ENCODE measurements around the gene GATA1. TPM values are rescaled to one million over a fixed set of nuclear protein-coding genes. Genes with fewer than 3 reads are reported as not detected.

Gene GATA1
- total and polyA plus RNA-seq, 10 of the 15 experiments (the other 5 are each of a cell fraction or from before 2014, with no cell fraction given), result 0.24 to 0.36 TPM; not detected in 8

DNA sequence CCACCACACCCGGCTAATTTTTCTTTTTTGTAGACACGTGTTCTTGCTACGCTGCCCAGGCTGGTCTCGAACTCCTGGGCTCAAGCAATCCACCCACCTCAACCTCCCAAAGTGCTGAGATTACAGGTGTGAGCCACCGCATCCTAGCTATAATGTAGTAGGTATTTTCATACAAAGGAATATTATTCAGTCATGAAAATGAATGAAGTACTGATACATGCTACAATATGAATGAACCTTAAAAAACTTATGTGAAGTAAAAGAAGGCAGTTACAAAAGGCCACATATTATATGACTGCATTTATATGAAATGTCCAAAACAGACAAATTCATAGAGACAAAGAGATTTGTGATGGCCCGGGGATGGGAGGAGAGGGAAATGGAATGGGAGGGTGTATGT is 4.7 kb upstream of the GATA1 start:
- ChIA-PET POLR2A (no interaction called here), SMC1A (ENCODE audit: uncharacterized antibody, unreplicated experiment) (no interaction called here), CTCF (no interaction called here), RAD21 (ENCODE audit: unreplicated experiment) (no interaction called here)
- FAIRE-seq, result no peak
- 65% methylated on average over 6 of the region's 6 CpGs for WGBS (ENCODE audit: insufficient coverage, insufficient replicate concordance, low lambda C conversion rate, missing lambda C conversion rate)
- H3K27ac ChIP-seq (ENCODE audit: control insufficient read depth, insufficient read depth), result no peak overlapping the region
- no peaks in the 10 kb centered on the region for H3K4me1 ChIP-seq (ENCODE audit: control insufficient read depth, insufficient read depth, low read length)
- no peak overlapping the region for H3K4me3 ChIP-seq
- no peaks in the 10 kb centered on the region for H4K20me1 ChIP-seq (ENCODE audit: control insufficient read depth, insufficient read depth)
- no TSS peak for BruUV-seq (replicated peaks)
- no peaks in the 10 kb centered on the region for H3K79me2 ChIP-seq (ENCODE audit: control insufficient read depth, insufficient read depth, low read length)
- H3K9ac ChIP-seq (ENCODE audit: control insufficient read depth, insufficient read depth, low read length), result no peak overlapping the region
- intact Hi-C loops (cut with micrococcal nuclease; ENCODE audit: unreplicated experiment), result no loop called here
- TF ChIP-seq, protein P1, sequence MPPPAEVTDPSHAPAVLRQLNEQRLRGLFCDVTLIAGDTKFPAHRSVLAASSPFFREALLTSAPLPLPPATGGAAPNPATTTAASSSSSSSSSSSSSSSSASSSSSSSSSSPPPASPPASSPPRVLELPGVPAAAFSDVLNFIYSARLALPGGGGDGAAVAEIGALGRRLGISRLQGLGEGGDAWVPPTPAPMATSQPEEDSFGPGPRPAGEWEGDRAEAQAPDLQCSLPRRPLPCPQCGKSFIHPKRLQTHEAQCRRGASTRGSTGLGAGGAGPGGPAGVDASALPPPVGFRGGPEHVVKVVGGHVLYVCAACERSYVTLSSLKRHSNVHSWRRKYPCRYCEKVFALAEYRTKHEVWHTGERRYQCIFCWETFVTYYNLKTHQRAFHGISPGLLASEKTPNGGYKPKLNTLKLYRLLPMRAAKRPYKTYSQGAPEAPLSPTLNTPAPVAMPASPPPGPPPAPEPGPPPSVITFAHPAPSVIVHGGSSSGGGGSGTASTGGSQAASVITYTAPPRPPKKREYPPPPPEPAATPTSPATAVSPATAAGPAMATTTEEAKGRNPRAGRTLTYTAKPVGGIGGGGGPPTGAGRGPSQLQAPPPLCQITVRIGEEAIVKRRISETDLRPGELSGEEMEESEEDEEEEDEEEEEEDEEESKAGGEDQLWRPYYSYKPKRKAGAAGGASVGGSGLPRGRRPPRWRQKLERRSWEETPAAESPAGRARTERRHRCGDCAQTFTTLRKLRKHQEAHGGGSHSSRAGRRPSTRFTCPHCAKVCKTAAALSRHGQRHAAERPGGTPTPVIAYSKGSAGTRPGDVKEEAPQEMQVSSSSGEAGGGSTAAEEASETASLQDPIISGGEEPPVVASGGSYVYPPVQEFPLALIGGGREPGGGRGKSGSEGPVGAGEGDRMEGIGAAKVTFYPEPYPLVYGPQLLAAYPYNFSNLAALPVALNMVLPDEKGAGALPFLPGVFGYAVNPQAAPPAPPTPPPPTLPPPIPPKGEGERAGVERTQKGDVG (CRISPR knock-in tag; IDR thresholded peaks at IDR 0.05), result no peak
- TF ChIP-seq, protein P2, sequence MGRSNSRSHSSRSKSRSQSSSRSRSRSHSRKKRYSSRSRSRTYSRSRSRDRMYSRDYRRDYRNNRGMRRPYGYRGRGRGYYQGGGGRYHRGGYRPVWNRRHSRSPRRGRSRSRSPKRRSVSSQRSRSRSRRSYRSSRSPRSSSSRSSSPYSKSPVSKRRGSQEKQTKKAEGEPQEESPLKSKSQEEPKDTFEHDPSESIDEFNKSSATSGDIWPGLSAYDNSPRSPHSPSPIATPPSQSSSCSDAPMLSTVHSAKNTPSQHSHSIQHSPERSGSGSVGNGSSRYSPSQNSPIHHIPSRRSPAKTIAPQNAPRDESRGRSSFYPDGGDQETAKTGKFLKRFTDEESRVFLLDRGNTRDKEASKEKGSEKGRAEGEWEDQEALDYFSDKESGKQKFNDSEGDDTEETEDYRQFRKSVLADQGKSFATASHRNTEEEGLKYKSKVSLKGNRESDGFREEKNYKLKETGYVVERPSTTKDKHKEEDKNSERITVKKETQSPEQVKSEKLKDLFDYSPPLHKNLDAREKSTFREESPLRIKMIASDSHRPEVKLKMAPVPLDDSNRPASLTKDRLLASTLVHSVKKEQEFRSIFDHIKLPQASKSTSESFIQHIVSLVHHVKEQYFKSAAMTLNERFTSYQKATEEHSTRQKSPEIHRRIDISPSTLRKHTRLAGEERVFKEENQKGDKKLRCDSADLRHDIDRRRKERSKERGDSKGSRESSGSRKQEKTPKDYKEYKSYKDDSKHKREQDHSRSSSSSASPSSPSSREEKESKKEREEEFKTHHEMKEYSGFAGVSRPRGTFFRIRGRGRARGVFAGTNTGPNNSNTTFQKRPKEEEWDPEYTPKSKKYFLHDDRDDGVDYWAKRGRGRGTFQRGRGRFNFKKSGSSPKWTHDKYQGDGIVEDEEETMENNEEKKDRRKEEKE (IDR thresholded peaks at IDR 0.05), result no peak
- no peak for TF ChIP-seq TCF3 (IDR thresholded peaks at IDR 0.05; ENCODE audit: borderline replicate concordance, insufficient read depth, low read depth, low read length)
- no peak for TF ChIP-seq SUZ12 (IDR thresholded peaks at IDR 0.05; ENCODE audit: unreplicated experiment)
- no peak for TF ChIP-seq POLR2AphosphoS5 (IDR thresholded peaks at IDR 0.05; ENCODE audit: low read length)
- no peak for TF ChIP-seq BCL11A (IDR thresholded peaks at IDR 0.05; ENCODE audit: low read depth, low read length)
- TF ChIP-seq KLF5 (IDR thresholded peaks at IDR 0.05; ENCODE audit: partially characterized antibody), result no peak
- no peak for TF ChIP-seq NFYB (IDR thresholded peaks at IDR 0.05; ENCODE audit: insufficient read depth, low read depth, low read length)
- TF ChIP-seq ZNF384 (IDR thresholded peaks at IDR 0.05; ENCODE audit: borderline replicate concordance, low read depth, low read length), result no peak
- no peak for TF ChIP-seq SMAD1 (IDR thresholded peaks at IDR 0.05; ENCODE audit: low read depth, partially characterized antibody)
- TF ChIP-seq BACH1 (IDR thresholded peaks at IDR 0.05; ENCODE audit: borderline replicate concordance), result no peak
- in situ Hi-C loops (cut with MboI), result no loop called here
- no peak overlapping the region for H2AFZ ChIP-seq (ENCODE audit: control insufficient read depth, low read depth, low read length)
- no peak for DNase-seq (ENCODE audit: low read depth, low spot score)
- H3K9me3 ChIP-seq (replicated peaks; ENCODE audit: control insufficient read depth, insufficient read depth, low read length), result no peaks in the 10 kb centered on the region
- no peaks in the 10 kb centered on the region for H3K36me3 ChIP-seq (ENCODE audit: control insufficient read depth in 2 of 2, insufficient read depth in 2 of 2, low read length in 1 of 2)
- H3K27me3 ChIP-seq (replicated peaks in 1 of 2; ENCODE audit: control insufficient read depth in 2 of 2, insufficient read depth in 2 of 2, low read length in 1 of 2), result no peaks in the 10 kb centered on the region
- H3K4me2 ChIP-seq (ENCODE audit: control insufficient read depth, insufficient read depth), result no peak overlapping the region
- ATAC-seq, result no peak

Data from GM12878 (cell line).